HCT116 (cell line): Measurements from ENCODE around the gene DNAH10.

Source experiments
- CTCF ChIP-seq, 3 experiments: fragments of 200-600 bp in 1 of 3; sonication (generic) in 1 of 3; IDR thresholded peaks in 2 of 3; conservative IDR thresholded peaks in 1 of 3; 2 replicates each; pipeline ENCODE4 v1.5.1; 2012 to 2017; ENCODE audit warnings: low read depth in 2 of 3, low read length in 2 of 3, antibody characterized with exemption in 1 of 3, borderline replicate concordance in 1 of 3, control low read depth in 1 of 3, mild to moderate bottlenecking in 1 of 3, mixed read lengths in 1 of 3, mixed run types in 1 of 3, moderate library complexity in 1 of 3; ENCODE audit not compliant: insufficient read depth in 1 of 3
- MAX ChIP-seq: IDR thresholded peaks from 2 replicates; pipeline ENCODE4 v1.6.1; 2012
- POLR2A ChIP-seq: IDR thresholded peaks from 2 replicates; pipeline ENCODE4 v1.7.0; 2011; ENCODE audit warnings: borderline replicate concordance; ENCODE audit not compliant: insufficient read depth, insufficient read length; ENCODE audit errors: extremely low read depth
- RAD21 ChIP-seq: IDR thresholded peaks from 2 replicates; pipeline ENCODE4 v1.6.1; 2012; ENCODE audit warnings: low read depth, mild to moderate bottlenecking

- TF ChIP-seq CTCF (IDR thresholded peaks at IDR 0.05 in 2 of 3, conservative IDR thresholded peaks at IDR 0.05 in 1 of 3; ENCODE audit: borderline replicate concordance in 1 of 3, insufficient read depth in 1 of 3, low read depth in 2 of 3, low read length in 2 of 3) = no peak
- no peak for TF ChIP-seq MAX
- no peak for TF ChIP-seq POLR2A
- TF ChIP-seq RAD21 = no peak
Observed at GRCh38 chr12:123760267-123760938, 1.7 kb upstream of the DNAH10 start.
